ENCODE data around the gene SLC38A8.

SLC38A8 gene

DNA sequence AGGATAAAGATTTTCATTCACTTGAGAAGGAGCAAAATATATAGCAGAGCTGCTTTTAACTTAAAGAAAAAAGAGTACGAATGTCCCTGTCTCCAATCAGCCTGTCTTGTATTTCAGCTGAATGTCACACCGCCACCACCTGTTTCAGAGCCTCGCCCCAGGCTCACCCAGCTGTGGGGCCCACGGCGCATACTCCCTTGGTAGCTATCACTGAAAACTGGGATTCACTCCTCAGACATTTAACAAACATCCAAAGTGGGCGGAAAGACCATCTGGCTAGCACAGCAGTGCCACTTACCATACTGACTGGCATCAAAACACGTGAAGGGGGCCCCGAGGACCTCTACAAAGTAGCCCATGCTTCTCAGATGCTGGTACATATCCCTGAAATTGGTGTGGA is 25.4 kb upstream of the SLC38A8 start:
- no peak for DNase-seq

- DNase-seq, result no peak
Measured at GRCh38 chr16:84067640-84068039, 25.0 kb upstream of the SLC38A8 start.

GRCh38 chr16:84065536-84066132 is 23.0 kb upstream of the SLC38A8 start:
- DNase-seq, result peak in 1 of 2 donors; percentile 14

DNA sequence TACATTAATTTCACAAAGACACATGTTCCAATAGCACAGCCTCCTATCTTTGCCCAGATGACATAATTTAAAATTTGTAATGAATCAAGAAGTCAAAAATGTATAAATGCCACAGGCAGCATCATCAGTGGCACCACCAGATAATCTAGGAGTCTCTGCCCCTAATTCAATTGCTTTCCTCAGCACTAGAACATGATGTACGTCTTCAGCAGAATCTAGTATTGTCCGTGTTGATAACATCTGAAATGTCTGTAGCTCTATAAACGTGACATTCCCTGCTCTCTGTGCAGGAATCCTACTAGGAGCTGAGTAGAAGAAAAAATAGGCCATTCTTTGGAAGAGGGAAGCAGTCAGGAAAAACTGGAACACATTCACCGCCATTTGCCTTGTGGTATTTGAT is 21.4 kb upstream of the SLC38A8 start:
- no peak for DNase-seq

DNA sequence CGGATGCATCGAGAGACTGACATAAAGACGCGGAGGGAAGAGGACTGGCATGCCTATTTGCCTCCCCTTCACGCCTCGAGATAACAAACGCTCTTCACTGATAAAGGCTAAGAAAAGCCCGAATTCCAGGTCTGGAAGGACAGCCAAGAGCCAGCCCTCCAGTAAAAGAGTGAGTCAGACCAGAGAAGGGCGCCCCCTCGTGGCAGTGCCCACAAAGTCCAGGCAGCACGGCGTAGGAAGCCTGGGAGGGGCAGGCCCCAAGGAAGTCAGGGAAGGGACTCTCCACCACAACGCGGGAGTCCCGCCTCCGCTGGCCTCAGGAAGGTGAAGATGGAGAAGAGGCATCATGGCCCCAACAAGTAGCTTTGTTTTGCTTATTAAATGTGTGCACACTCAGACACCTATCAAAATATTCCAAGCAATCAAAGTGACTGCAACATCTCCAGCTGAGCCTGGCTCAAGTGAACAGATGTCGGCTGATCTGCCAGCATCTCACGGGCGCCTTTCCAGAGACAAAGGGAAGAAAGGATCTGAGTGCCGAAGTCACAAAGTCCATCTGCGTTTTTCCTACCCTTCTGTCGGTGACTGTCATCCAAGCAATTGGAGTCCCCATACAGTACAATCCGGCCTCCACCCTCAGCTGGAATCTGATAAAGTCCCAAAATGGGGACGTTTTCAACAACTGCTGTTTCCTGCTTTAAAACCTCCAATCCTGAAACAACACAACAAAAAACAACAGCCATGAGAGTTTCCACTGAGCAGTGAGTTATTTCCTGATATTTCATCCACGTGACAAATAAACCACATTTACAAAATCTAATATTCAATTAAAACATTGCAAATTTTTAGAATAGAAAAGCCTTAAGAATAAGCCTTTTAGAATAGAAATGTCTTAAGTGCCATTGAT is 20.4 kb upstream of the SLC38A8 start:
- peak; percentile 47 to 59 for DNase-seq

- no peak for DNase-seq
Measured at GRCh38 chr16:84061236-84061819, 18.7 kb upstream of the SLC38A8 start.

- DNase-seq, result no peak
Measured at GRCh38 chr16:84059946-84060901, 17.6 kb upstream of the SLC38A8 start.

- DNase-seq, result no peak
Measured at GRCh38 chr16:84059111-84059510, 16.5 kb upstream of the SLC38A8 start.

DNA sequence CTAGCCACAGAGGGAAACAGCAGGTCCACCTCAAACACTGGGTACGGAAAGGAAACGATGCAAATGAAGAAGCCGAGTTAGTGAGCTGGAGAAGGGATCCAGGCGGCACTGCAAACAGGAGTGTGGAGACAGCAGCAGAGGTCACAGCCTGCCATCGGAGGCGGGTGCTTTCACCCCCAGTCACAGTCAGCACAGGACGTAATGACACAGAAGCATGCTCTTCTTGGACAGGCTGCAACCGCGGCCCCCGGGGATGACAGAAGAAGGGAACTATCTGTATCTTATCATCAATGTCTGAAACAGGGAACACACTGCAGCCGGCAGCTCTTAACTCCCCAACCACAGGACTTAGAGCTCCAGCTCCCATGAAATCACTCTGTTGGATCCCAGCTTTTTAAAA is 16.1 kb upstream of the SLC38A8 start:
- DNase-seq, result no peak

GRCh38 chr16:84058211-84058610 is 15.6 kb upstream of the SLC38A8 start:
- DNase-seq, result no peak

- no peak for DNase-seq
Measured at GRCh38 chr16:84056933-84057332, 14.3 kb upstream of the SLC38A8 start.

DNA sequence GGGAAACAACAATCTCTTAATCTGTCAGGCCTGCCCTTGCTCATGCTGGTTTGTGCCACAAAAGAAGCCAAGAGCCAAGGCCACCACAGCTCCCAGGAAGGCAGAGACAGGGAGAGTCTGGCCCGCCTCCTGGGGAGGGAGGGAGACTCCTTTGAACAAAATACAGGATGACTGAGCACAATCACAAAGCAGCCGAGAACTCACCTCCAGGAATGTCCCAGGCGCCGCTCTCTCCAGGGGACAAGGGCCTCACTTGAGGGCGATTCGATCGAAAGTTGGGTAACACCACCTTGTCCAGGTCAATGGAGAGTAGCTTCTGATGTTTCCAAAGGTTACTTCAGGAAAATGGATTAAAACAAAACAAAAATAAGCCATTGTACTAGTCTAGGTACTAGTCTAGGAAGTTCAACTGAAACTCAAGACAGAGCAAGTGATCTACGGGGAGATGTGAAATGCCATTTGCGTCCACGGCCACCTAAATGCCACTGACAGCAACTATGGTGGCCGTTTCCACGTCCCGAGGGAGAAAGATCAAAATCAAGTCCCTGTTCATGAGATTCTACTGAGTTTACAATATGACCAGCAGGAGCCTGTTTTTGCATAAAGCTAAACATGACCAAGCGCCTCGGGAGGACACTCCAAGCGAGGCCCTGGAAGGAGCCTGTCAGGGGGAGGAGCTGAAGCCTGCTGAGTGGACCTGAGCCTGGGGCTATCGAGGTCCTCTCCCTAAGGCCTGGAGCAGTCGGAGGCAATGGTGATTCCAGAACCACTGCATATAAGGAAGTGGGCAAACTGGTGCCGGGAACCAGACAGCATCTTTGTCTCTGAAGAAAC is 13.4 kb upstream of the SLC38A8 start:
- no peak for DNase-seq

GRCh38 chr16:84055366-84055765 is 12.8 kb upstream of the SLC38A8 start:
- no peak for DNase-seq

DNA sequence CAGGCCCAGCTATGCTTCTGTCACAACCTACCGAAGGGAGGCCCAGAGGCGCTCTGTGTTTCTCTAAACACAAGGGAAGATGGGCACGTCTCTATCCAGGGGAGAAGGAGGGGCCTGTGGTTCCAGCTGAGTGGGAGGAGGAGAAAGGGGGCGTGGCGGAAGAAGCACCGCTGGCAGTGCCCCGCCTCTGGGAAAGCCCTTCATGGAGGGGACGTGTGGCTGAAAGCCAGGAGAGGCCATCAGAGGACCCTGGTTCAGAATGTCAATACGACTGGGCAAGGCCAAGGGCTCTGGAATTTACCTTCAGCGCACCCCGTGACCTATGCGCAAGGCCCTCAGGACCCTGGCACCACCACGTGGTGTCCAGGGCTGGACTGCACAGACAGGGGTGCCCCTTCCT is 12.3 kb upstream of the SLC38A8 start:
- no peak for DNase-seq

DNA sequence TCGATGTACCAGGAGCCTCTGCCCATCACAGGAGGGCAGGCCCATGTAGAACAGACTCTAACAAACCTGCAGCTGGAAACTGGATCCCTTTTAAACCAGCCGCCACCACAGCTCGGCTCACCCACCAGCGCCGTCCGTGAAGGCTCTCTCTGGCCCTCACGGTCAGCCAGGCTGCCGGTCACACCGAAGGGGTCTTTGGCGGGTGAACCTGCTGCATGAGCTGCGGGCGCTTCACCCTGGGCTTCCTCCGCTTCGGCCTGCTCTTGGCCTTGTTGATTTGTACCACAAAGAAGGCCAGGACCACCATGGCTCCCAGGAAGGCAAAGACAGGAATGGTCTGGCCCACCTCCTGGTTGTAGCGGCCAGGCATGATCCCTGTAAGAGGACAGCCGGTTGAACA is 11.7 kb upstream of the SLC38A8 start:
- no peak for DNase-seq

GRCh38 chr16:84053237-84053636 is 10.6 kb upstream of the SLC38A8 start:
- DNase-seq, result no peak

GRCh38 chr16:84052071-84052622 is 9.6 kb upstream of the SLC38A8 start:
- no peak for DNase-seq

DNA sequence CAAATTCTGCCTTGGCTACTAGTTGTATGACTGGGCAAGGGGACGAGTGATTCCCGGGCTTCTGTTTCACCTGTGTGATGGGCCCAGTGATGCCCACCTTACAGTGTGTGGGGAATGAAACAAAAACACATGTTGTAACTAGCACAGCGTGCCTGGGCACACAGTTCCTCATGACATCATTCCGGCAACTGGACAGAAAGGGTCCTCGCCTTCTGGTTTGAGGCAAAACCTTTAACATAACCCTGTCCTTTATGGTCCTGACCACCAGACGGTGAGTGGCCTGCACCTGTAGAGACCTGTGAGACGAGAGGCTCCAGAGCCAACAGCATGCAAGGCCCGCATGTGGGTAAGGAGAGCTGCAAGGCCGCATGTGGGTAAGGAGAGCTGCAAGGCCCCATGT is 7.7 kb upstream of the SLC38A8 start:
- no peak for DNase-seq

GRCh38 chr16:84049403-84050060 is 6.9 kb upstream of the SLC38A8 start:
- no peak for DNase-seq

GRCh38 chr16:84048871-84049270 is 6.3 kb upstream of the SLC38A8 start:
- no peak for DNase-seq

DNA sequence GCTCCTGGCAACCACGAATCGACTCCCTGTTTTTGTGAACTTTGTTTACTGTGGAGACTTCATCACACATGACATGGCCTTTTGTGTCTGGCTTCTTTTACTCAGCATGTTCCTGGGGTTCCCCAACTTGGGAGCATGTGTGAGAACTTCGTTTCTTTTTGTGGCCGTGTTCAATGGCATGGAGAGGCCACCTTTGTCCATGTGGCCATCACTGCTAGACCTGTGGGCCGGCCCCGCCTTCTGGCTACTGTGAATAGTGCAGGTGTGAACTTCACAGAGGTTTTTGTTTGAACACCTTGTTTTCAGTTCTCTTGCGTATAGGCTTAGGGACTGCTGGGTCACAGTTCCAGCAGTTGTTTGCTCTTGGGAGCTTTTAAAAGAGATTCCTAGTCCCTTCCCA is 5.7 kb upstream of the SLC38A8 start:
- no peak for DNase-seq

All from activated CD4-positive, alpha-beta T cell treated with anti-CD3 and anti-CD28 coated beads for 4 hours (primary cell).